GM13977 (cell line): Measurements from ENCODE around the gene SEPTIN5.
A peak's percentile ranks its signal among the peaks of the same experiment; 100 is the strongest.

ENCODE experiments used
- DNase-seq: peaks from one replicate; pipeline ENCODE4 v3.0.0; 2012; ENCODE audit warnings: low spot score
- CTCF ChIP-seq: IDR thresholded peaks from 2 replicates; pipeline ENCODE4 v1.5.1; 2012; ENCODE audit warnings: mild to moderate bottlenecking, control low read depth; ENCODE audit not compliant: insufficient read depth; ENCODE audit errors: extremely low read depth, missing control alignments
- in situ Hi-C: fragments of 300-500 bp; cut with MboI; formaldehyde crosslinking; loops from one replicate; pipeline ENCODE4 v1.12.0; 2022; ENCODE audit warnings: low sequenced_read_pairs, low pct_unique_long_range_greater_than_20kb, mixed read lengths, inconsistent platforms; ENCODE audit not compliant: unreplicated experiment

SEPTIN5 gene

GRCh38 chr22:19760951-19761724 is 46.8 kb downstream of the SEPTIN5 start:
- in situ Hi-C loops = no loop called here
- no peak for TF ChIP-seq CTCF
- peak; percentile 63 for DNase-seq

- no peak for TF ChIP-seq CTCF
- no peak for DNase-seq
- in situ Hi-C loops = no loop called here
Measured at GRCh38 chr22:19761725-19762567, 47.6 kb downstream of the SEPTIN5 start.

GRCh38 chr22:19762568-19763457 is 48.5 kb downstream of the SEPTIN5 start:
- in situ Hi-C loops = no loop called here
- DNase-seq = no peak
- no peak for TF ChIP-seq CTCF

DNA sequence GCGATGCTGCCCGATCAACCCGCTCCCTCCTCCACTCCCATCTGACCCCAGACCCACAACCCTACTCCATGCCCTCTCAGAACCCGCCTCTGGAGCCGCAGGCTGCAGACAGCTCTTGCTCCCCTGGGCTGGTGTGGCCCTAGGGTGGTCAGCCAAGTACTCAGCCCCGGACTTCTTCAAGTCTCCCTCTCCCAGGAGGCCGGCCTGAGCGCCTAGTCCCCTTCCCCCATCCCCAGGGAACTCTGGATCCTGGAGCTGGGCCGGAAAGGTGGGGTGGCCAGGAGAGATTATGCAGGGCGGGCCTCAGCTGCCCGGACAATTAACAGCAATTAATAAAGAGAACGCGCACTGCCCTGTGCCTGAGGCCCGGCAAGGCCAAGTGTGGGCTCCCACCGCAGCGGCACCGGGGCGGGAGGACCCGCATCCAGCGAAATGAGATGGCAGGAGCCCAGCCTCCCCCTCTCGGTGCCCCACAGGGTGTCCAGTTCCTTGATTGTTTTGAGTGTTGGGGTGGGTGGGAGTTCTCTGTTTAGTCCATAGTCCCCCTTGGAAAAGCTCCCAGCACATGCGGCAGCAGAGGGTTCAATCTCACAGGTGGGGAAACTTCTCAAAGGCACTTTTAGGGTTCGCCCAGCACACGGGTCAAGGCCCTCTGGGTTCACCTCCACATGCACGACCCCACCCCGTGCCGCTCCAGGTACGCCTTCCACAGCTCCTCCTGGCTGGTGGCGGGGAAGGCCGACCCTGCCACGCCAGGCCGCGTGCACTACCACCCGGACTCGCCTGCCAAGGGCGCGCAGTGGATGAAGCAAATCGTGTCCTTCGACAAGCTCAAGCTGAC is 49.4 kb downstream of the SEPTIN5 start:
- no peak for DNase-seq
- in situ Hi-C loops = no loop called here
- no peak for TF ChIP-seq CTCF

- TF ChIP-seq CTCF = no peak
- no peak for DNase-seq
- in situ Hi-C loops = no loop called here
Measured at GRCh38 chr22:19764299-19764593, 49.9 kb downstream of the SEPTIN5 start.
